Left lung (tissue), 10 donors: ENCODE measurements around the gene LDLRAD3. TPM values are rescaled to one million over a fixed set of nuclear protein-coding genes. Genes with fewer than 3 reads are reported as not detected.

Experiments used
- ATAC-seq: fragments of 200-7000 bp; cut with Tn5 transposase; one replicate; pipeline ENCODE4 v1.9.1; 2020; ENCODE audit warnings: moderate library complexity
- DNase-seq, 4 donors: peaks; one replicate each; pipeline ENCODE4 v3.0.0-alpha.2; 2013 to 2020
- H3K27ac ChIP-seq, 2 donors: fragments of 200-600 bp; sonication (generic) in 1 of 2; one replicate each; pipeline versions ENCODE4 v1.5.0 to v1.8.0; 2020 to 2021
- H3K27me3 ChIP-seq, 2 donors: fragments of 200-600 bp; sonication (generic) in 1 of 2; one replicate each; pipeline versions ENCODE4 v1.5.0 to v1.8.0; 2020 to 2021
- H3K36me3 ChIP-seq, 2 donors: fragments of 200-600 bp; sonication (generic) in 1 of 2; one replicate each; pipeline versions ENCODE4 v1.5.0 to v1.8.0; 2020 to 2021
- H3K4me1 ChIP-seq, 2 donors: fragments of 200-600 bp; one replicate each; pipeline ENCODE4 v1.8.0; 2021
- H3K4me3 ChIP-seq, 2 donors: fragments of 200-600 bp; sonication (generic) in 1 of 2; one replicate each; pipeline versions ENCODE4 v1.5.0 to v1.8.0; 2020 to 2021; ENCODE audit warnings: mild to moderate bottlenecking in 1 of 2
- H3K9me3 ChIP-seq, 2 donors: fragments of 200-600 bp; sonication (generic) in 1 of 2; one replicate each; pipeline versions ENCODE4 v1.5.0 to v1.8.0; 2020 to 2021
- CTCF ChIP-seq, 2 donors: fragments of 200-600 bp; sonication (generic) in 1 of 2; IDR thresholded peaks; one replicate each; pipeline versions ENCODE4 v1.5.0 to v1.8.0; 2021; ENCODE audit warnings: antibody characterized with exemption in 2 of 2
- intact Hi-C, 2 donors: fragments of 100-400 bp; cut with DNase I; formaldehyde crosslinking; loops; one replicate each; pipeline versions ENCODE4 v1.11.2 to v1.14.2; 2022
- polyA plus RNA-seq, 6 donors: library from polyadenylated mRNA; unstranded; fragments of 120-200 nt; gene quantifications; one replicate each; pipeline ENCODE4 v1.2.1, GENCODE V29; 2013; ENCODE audit not compliant: insufficient read length in 6 of 6
- total RNA-seq, 2 donors: library from RNA; stranded (reverse); fragmentation: NEBNext Ultra II Directional; extraction: Animal tissue kit (Norgen Biotek cat#: 25700); gene quantifications; one replicate each; pipeline ENCODE4 v1.2.1, GENCODE V29; 2021
- donor health status: DM: no; HTN: yes; CAD: no.
- donor health status: DM: no; HTN: no; CAD: no.

Gene LDLRAD3
- total and polyA plus RNA-seq, 8 donors: 7.1 to 18.2 (median 16.8) TPM

GRCh38 chr11:35935390-35935789, 8.5 kb upstream of the LDLRAD3 start:
- Histone ChIP-seq H3K27me3 (no peaks in the 10 kb centered on the region), H3K27ac (no peak overlapping the region), H3K9me3 (no peaks in the 10 kb centered on the region), H3K36me3 (no peaks in the 10 kb centered on the region), H3K4me3 (no peak overlapping the region), H3K4me1 (peaks cover 3 to 16% of the 10 kb centered on the region in 2 donors)
- no peak for DNase-seq
- intact Hi-C loops: no loop called here
- ATAC-seq: no peak
- no peak for TF ChIP-seq CTCF (IDR thresholded peaks at IDR 0.05)

GRCh38 chr11:35937111-35937510, 6.8 kb upstream of the LDLRAD3 start:
- H3K4me1 ChIP-seq: peaks cover 3 to 16% of the 10 kb centered on the region in 2 donors
- ATAC-seq (no peak), DNase-seq (no peak)
- H3K27me3 ChIP-seq: peaks cover 0 to 15% of the 10 kb centered on the region in 2 donors
- no peak overlapping the region for H3K4me3 ChIP-seq
- H3K9me3 ChIP-seq: no peaks in the 10 kb centered on the region
- H3K27ac ChIP-seq: no peak overlapping the region
- TF ChIP-seq CTCF (IDR thresholded peaks at IDR 0.05): no peak
- intact Hi-C loops: no loop called here
- no peaks in the 10 kb centered on the region for H3K36me3 ChIP-seq

- Histone ChIP-seq H3K4me3 (no peak overlapping the region), H3K4me1 (peaks cover 3 to 16% of the 10 kb centered on the region in 2 donors), H3K27me3 (peaks cover 0 to 21% of the 10 kb centered on the region in 2 donors), H3K9me3 (no peaks in the 10 kb centered on the region), H3K27ac (no peak overlapping the region), H3K36me3 (no peaks in the 10 kb centered on the region)
- no peak for TF ChIP-seq CTCF (IDR thresholded peaks at IDR 0.05)
- DNase-seq (no peak), ATAC-seq (no peak)
- intact Hi-C loops: no loop called here
Observed at GRCh38 chr11:35937700-35938099, 6.2 kb upstream of the LDLRAD3 start.

- DNase-seq (no peak), ATAC-seq (no peak)
- Histone ChIP-seq H3K27ac (no peak overlapping the region), H3K9me3 (no peaks in the 10 kb centered on the region), H3K27me3 (peaks cover 0 to 26% of the 10 kb centered on the region in 2 donors), H3K36me3 (no peaks in the 10 kb centered on the region), H3K4me1 (peaks cover 1 to 17% of the 10 kb centered on the region in 2 donors), H3K4me3 (no peak overlapping the region)
- intact Hi-C loops: no loop called here
- no peak for TF ChIP-seq CTCF (IDR thresholded peaks at IDR 0.05)
Observed at GRCh38 chr11:35938231-35938630, 5.6 kb upstream of the LDLRAD3 start.

- Histone ChIP-seq H3K9me3 (no peaks in the 10 kb centered on the region), H3K36me3 (no peaks in the 10 kb centered on the region), H3K27ac (peak overlapping the region; percentile 46 to 67), H3K27me3 (peaks cover 0 to 46% of the 10 kb centered on the region in 2 donors), H3K4me3 (peak overlapping the region; percentile 39 to 51), H3K4me1 (peaks cover 10 to 21% of the 10 kb centered on the region in 2 donors)
- ATAC-seq (peak; percentile 4), DNase-seq (no peak)
- intact Hi-C loops: no loop called here
- TF ChIP-seq CTCF (IDR thresholded peaks at IDR 0.05): no peak
Observed at GRCh38 chr11:35943309-35943708, 553 bp upstream of the LDLRAD3 start.
